ENCODE measurements around the gene UTS2R. TPM values are rescaled to one million over a fixed set of nuclear protein-coding genes. Genes with fewer than 3 reads are reported as not detected.
"Not testable (repeated sequence)": the region's sequence is repeated elsewhere in the genome, so short reads cannot be mapped to it uniquely, and the experiment has no call there.

Gene UTS2R
- total RNA-seq, 1 donor from 2014 or later, result 0.22 TPM

DNA sequence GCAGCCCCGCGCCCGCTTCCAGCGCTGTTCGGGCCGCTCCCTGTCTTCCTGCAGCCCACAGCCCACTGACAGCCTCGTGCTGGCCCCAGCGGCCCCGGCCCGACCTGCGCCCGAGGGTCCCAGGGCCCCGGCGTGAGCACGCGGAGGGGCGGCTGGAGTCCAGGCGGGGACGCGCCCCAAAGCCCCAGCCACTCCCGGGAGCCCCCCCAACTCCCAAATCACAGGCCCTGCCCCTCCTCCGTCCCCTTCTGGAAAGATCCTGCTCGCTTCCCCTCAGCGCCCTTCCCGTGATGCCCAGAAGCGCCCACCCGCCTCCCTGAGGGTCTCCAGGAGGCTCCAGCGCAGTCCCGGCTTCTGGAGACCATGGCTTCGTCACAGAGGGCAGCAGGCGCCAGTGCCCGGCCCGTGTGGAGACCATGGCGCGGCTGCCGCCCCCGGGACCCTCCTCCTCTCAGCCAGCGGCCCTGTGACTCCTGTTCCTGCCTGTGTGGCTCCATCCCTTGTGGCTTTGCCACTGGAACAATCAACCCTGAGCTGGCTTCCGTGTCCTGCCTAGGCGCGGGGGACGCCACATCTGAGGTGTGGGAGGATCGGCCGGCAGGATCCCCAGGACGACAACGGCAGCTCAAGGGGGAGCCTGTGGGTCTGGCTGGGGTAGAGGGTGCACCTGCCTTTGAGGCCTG lies 3.9 kb downstream of the UTS2R start:
- H3K27ac Mint-ChIP-seq, result no peak overlapping the region
- H3K4me1 Mint-ChIP-seq (ENCODE audit: low read depth), result peaks cover 3% of the 10 kb centered on the region
- H3K36me3 Mint-ChIP-seq (ENCODE audit: insufficient read depth), result no peaks in the 10 kb centered on the region
- H3K27me3 Mint-ChIP-seq, result peaks cover 31% of the 10 kb centered on the region
- H3K9me3 Mint-ChIP-seq (ENCODE audit: low read depth), result no peaks in the 10 kb centered on the region
- no peak for DNase-seq (ENCODE audit: low spot score, unreplicated experiment)
- TF ChIP-seq, protein P1, sequence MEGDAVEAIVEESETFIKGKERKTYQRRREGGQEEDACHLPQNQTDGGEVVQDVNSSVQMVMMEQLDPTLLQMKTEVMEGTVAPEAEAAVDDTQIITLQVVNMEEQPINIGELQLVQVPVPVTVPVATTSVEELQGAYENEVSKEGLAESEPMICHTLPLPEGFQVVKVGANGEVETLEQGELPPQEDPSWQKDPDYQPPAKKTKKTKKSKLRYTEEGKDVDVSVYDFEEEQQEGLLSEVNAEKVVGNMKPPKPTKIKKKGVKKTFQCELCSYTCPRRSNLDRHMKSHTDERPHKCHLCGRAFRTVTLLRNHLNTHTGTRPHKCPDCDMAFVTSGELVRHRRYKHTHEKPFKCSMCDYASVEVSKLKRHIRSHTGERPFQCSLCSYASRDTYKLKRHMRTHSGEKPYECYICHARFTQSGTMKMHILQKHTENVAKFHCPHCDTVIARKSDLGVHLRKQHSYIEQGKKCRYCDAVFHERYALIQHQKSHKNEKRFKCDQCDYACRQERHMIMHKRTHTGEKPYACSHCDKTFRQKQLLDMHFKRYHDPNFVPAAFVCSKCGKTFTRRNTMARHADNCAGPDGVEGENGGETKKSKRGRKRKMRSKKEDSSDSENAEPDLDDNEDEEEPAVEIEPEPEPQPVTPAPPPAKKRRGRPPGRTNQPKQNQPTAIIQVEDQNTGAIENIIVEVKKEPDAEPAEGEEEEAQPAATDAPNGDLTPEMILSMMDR (IDR thresholded peaks at IDR 0.05; ENCODE audit: unreplicated experiment), result no peak
- H3K4me3 Mint-ChIP-seq (ENCODE audit: low read depth), result no peak overlapping the region

DNA sequence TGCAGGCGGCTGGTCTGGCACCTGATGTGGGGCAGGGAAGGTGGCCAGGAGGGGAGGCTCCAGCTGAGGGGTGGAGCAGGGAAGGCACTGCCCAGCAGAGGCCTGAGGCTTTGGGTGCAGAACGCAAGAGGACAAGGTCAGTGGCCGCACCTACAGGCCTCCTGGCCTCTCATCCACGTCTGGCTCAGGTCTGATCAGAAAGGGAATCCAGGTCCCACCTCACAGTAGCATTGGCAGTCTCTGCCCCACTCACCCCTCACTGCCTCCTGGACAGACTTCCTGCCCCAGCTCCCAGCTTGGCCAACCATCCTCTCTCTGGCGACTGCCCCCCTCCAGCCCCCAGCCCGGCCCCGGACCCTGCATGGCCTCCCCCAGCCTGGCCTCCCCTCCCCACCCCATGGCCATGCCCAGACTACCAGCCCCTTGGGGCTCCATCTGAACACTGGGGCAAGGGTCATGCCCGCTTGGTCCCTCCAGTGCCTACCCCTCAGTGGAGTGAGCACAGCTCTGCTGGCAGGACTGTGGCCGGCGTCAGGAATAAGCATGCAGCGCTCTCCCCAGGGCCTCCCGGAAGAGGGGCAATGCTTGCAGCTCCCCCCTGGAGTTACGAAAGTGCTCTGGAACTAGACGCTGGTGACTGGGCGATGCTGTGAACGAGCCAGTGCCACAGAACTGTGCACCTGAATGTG lies 4.6 kb downstream of the UTS2R start:
- Mint-ChIP-seq H3K36me3 (ENCODE audit: insufficient read depth) (no peaks in the 10 kb centered on the region), H3K27me3 (peaks cover 31% of the 10 kb centered on the region), H3K4me1 (ENCODE audit: low read depth) (peaks cover 3% of the 10 kb centered on the region), H3K4me3 (ENCODE audit: low read depth) (no peak overlapping the region), H3K27ac (no peak overlapping the region), H3K9me3 (ENCODE audit: low read depth) (no peaks in the 10 kb centered on the region)
- TF ChIP-seq, protein P1 (IDR thresholded peaks at IDR 0.05; ENCODE audit: unreplicated experiment), result no peak
- DNase-seq (ENCODE audit: low spot score, unreplicated experiment), result no peak

DNA sequence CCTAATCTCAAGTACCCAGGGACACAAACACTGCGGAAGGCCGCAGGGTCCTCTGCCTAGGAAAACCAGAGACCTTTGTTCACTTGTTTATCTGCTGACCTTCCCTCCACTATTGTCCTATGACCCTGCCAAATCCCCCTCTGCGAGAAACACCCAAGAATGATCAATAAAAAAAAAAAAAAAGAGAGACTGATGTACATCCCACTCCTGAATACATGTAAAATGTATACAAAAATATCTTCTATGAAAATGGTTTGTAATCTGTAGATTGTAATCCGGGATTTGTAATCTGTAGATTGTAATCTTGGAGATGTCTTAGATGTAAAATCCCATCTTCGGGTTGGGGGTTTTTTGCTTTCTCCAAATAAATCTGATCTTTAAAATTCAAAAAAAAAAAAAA lies 5.7 kb downstream of the UTS2R start:
- DNase-seq (ENCODE audit: low spot score, unreplicated experiment); H3K9me3 Mint-ChIP-seq (ENCODE audit: low read depth); H3K36me3 Mint-ChIP-seq (ENCODE audit: insufficient read depth); H3K4me1 Mint-ChIP-seq (ENCODE audit: low read depth); H3K27ac Mint-ChIP-seq; H3K4me3 Mint-ChIP-seq (ENCODE audit: low read depth): not testable (repeated sequence)
- H3K27me3 Mint-ChIP-seq, result peaks cover 35% of the 10 kb centered on the region

DNA sequence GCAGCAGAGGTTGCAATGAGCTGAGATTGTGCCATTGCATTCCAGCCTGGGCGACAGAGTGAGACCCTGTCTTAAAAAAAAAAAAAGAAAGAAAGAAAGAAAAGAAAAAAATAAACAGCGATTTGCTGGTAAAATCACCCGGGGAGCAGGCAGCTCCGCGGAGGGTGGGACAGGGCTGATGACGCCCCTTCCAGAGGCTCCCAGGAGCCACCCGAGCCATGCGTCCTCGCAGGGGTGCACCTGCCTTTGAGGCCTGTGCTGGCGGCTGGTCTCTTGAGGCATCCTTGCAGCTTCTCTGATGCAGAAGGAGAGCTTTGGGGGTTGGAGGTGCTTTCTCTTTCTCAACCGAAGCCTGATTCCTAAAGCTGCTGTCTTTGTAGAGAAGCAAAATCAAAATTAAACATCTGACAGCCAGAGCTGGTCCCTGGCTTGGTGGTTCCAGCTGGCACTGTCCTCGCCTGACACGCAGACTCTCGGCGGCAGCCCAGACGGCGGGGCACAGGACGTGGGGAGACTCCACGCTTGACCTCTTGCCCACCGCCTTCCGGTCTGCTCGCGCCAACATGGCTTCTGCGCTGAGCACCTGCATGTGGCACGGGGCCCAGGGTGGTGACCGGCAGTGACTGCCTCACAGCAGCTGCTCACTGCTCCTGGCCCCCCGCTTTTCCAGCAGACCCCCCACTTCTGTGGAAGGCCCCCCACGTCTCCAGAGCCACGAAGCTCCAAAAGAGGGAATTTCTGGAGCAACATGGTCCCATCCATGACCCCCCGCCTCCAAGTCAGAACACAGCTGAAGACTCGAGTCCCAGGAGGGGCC lies 6.6 kb downstream of the UTS2R start:
- no peaks in the 10 kb centered on the region for H3K36me3 Mint-ChIP-seq (ENCODE audit: insufficient read depth)

DNA sequence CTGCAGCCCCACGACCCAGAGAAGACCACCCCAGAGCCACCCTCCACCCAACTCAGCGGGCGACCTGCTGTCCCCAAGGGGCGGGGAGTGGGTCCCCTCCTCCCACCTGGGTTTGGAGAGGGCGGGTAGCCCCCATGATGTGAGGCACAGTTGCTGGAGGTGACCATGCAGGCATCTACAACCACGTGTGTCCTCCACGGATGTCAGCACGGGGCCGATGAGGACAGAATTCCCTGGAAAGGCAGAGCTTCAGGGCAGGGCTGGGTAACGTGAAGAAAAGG lies 7.1 kb downstream of the UTS2R start:
- H3K27me3 Mint-ChIP-seq, result peaks cover 21% of the 10 kb centered on the region
- H3K27ac Mint-ChIP-seq, result no peak overlapping the region
- no peaks in the 10 kb centered on the region for H3K4me1 Mint-ChIP-seq (ENCODE audit: low read depth)
- no peak for DNase-seq (ENCODE audit: low spot score, unreplicated experiment)
- TF ChIP-seq, protein P1 (IDR thresholded peaks at IDR 0.05; ENCODE audit: unreplicated experiment), result no peak
- H3K36me3 Mint-ChIP-seq (ENCODE audit: insufficient read depth), result no peaks in the 10 kb centered on the region
- H3K9me3 Mint-ChIP-seq (ENCODE audit: low read depth), result no peaks in the 10 kb centered on the region
- no peak overlapping the region for H3K4me3 Mint-ChIP-seq (ENCODE audit: low read depth)

More for the DNA sequence above, 6.6 kb downstream of the UTS2R start:
- Mint-ChIP-seq H3K27ac (no peak overlapping the region), H3K9me3 (ENCODE audit: low read depth) (no peaks in the 10 kb centered on the region), H3K27me3 (peaks cover 26% of the 10 kb centered on the region), H3K4me3 (ENCODE audit: low read depth) (no peak overlapping the region), H3K4me1 (ENCODE audit: low read depth) (no peaks in the 10 kb centered on the region)
- TF ChIP-seq, protein P1 (IDR thresholded peaks at IDR 0.05; ENCODE audit: unreplicated experiment), result no peak
- no peak for DNase-seq (ENCODE audit: low spot score, unreplicated experiment)

Data from progenitor cell of endocrine pancreas (in vitro differentiated cells).